A673 (cell line): ENCODE results near the gene LGR6. TPM values are rescaled to one million over a fixed set of nuclear protein-coding genes. Genes with fewer than 3 reads are reported as not detected.

Source experiments
- BruUV-seq: library from RNA; stranded (reverse); fragments of 400-500 nt; replicated peaks from 2 replicates; lab custom pipeline; 2021; lab: Mats Ljungman, UMichigan
- CTCF ChIA-PET: fragments of 300-600 bp; sonication (Branson Sonifier 250); formaldehyde crosslinking; loops from one replicate; lab custom pipeline; 2022; ENCODE audit warnings: antibody characterized with exemption; lab: Charles Lee
- POLR2A ChIA-PET: fragments of 300-600 bp; sonication (Branson Sonifier 250); formaldehyde crosslinking; loops from one replicate; lab custom pipeline; 2022; ENCODE audit warnings: antibody characterized with exemption; ENCODE audit not compliant: low non-redundant PET; lab: Charles Lee
- DNase-seq: peaks from one replicate; pipeline ENCODE4 v3.0.0-alpha.2; 2015; ENCODE audit warnings: low spot score
- H3K27ac ChIP-seq: fragments of 200-600 bp; sonication (generic); 2 replicates; pipeline ENCODE4 v1.5.1; 2016; ENCODE audit warnings: mixed run types, low read depth, mild to moderate bottlenecking, mixed read lengths, antibody characterized with exemption, low read length; ENCODE audit not compliant: poor library complexity, severe bottlenecking
- H3K27me3 ChIP-seq: fragments of 200-600 bp; sonication (generic); replicated peaks from 2 replicates; pipeline ENCODE4 v1.6.1; 2017; ENCODE audit warnings: mixed run types, low read depth, mild to moderate bottlenecking, mixed read lengths, antibody characterized with exemption, low read length; ENCODE audit not compliant: insufficient read depth, poor library complexity
- H3K36me3 ChIP-seq: fragments of 200-600 bp; sonication (generic); 2 replicates; pipeline ENCODE4 v1.6.1; 2016; ENCODE audit warnings: mixed run types, mild to moderate bottlenecking, mixed read lengths, antibody characterized with exemption, low read length; ENCODE audit not compliant: insufficient read depth, poor library complexity, severe bottlenecking
- H3K4me1 ChIP-seq: fragments of 200-600 bp; sonication (generic); 2 replicates; pipeline ENCODE4 v1.6.1; 2017; ENCODE audit warnings: mixed run types, mild to moderate bottlenecking, mixed read lengths, antibody characterized with exemption, low read length; ENCODE audit not compliant: insufficient read depth, poor library complexity, severe bottlenecking
- H3K4me3 ChIP-seq: fragments of 200-600 bp; sonication (generic); 2 replicates; pipeline ENCODE4 v1.5.1; 2016; ENCODE audit warnings: low read depth, mixed run types, mild to moderate bottlenecking, mixed read lengths, low read length; ENCODE audit not compliant: poor library complexity, severe bottlenecking
- H3K9me3 ChIP-seq: fragments of 200-600 bp; sonication (generic); 2 replicates; pipeline ENCODE4 v1.6.1; 2016; ENCODE audit warnings: mixed run types, low read depth, mild to moderate bottlenecking, mixed read lengths, antibody characterized with exemption, low read length; ENCODE audit not compliant: poor library complexity, severe bottlenecking
- CTCF ChIP-seq: fragments of 300-800, 200-600 bp; sonication (generic); conservative IDR thresholded peaks from 2 replicates; pipeline ENCODE4 v1.5.1; 2017; ENCODE audit warnings: low read depth, mild to moderate bottlenecking, antibody characterized with exemption, low read length, moderate library complexity, mixed read lengths
- EZH2 ChIP-seq: fragments of 200-600 bp; sonication (generic); IDR thresholded peaks from 2 replicates; pipeline ENCODE4 v1.6.1; 2017; ENCODE audit warnings: borderline replicate concordance, low read depth, mild to moderate bottlenecking, mixed read lengths, antibody characterized with exemption, low read length; ENCODE audit not compliant: poor library complexity, severe bottlenecking
- intact Hi-C: fragments of 100-400 bp; cut with micrococcal nuclease; formaldehyde crosslinking; loops from one replicate; pipeline ENCODE4 v1.10.0; 2022; ENCODE audit not compliant: unreplicated experiment
- total RNA-seq: library from RNA; stranded (reverse); gene quantifications from 2 replicates; pipeline ENCODE4 v1.2.3, GENCODE V29; 2021

LGR6 gene
- total RNA-seq, 1 experiment from 2014 or later: not detected

DNA sequence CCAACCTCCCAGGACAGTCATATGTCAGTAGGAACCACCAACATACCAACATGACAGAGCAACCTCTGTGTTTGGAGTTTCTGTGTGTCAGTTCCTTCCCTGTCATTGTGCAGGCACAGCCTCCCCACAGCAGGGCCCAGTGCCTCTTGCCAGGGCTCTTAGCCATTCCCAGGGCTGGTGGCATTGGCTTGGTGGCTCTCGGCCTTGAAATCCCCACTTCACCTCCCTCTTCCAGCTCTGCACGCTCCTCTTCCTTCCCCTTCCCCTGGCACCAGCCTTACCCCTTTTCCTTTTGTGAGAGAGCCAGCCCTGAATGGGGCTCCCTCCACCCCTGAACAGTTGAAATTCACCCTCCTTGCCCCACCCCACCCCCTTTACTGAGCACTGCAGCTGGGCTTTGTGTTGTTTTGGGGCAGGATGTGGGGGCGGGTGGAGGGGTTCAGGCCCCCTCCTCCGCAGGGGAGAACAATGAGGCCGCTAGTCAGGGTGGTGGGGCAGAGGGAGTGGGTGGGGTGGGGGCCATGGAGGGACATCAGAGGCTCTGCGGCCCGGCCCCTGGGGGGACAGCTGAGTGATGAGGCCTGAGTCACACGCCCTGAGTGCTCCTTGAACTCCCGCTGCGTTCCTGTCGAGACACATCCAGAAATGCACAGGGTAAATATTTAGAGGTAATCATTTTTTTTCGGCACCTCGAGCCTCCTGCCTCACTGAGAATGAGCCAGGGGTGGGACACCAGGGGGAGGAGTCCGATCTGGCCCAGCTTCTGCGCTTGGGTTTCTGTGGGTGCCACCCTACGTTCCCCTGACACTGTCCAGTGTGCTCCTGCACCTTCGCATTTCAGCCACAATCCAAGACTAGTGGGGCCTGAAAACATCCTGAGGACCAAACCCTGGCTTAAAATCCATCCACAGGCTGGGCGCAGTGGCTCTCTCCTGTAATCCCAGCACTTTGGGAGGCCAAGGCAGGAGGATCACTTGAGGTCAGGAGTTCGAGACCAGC lies 28.6 kb downstream of the LGR6 start:
- no peak overlapping the region for H3K4me3 ChIP-seq
- no peaks in the 10 kb centered on the region for H3K9me3 ChIP-seq
- intact Hi-C loops: no loop called here
- ChIA-PET CTCF (no interaction called here), POLR2A (interaction anchor here (0.5 kb wide), 1 partner anchor 8 kb away, joined by 3 read pairs; no protein-coding TSS in a partner anchor)
- H3K27ac ChIP-seq: no peak overlapping the region
- no peaks in the 10 kb centered on the region for H3K4me1 ChIP-seq
- TF ChIP-seq EZH2 (no peak), CTCF (no peak)
- no TSS peak for BruUV-seq
- H3K36me3 ChIP-seq: no peaks in the 10 kb centered on the region
- no peak for DNase-seq
- peaks cover 14% of the 10 kb centered on the region for H3K27me3 ChIP-seq

GRCh38 chr1:202223121-202223860 lies 29.7 kb downstream of the LGR6 start:
- POLR2A ChIA-PET: interaction anchor here (1.1 kb wide), 1 partner anchor 365 kb away, joined by 3 read pairs; no protein-coding TSS in a partner anchor
- intact Hi-C loops: no loop called here
- no TSS peak for BruUV-seq
- no peak overlapping the region for H3K27ac ChIP-seq
- DNase-seq: no peak
- CTCF ChIA-PET: interaction anchor here (0.7 kb wide), 1 partner anchor 17 kb away, joined by 5 read pairs; no protein-coding TSS in a partner anchor
- peaks cover 3% of the 10 kb centered on the region for H3K27me3 ChIP-seq
- TF ChIP-seq EZH2 (no peak), CTCF (no peak)
- H3K4me3 ChIP-seq: no peak overlapping the region
- H3K4me1 ChIP-seq: no peaks in the 10 kb centered on the region
- H3K9me3 ChIP-seq: no peaks in the 10 kb centered on the region
- H3K36me3 ChIP-seq: no peaks in the 10 kb centered on the region

DNA sequence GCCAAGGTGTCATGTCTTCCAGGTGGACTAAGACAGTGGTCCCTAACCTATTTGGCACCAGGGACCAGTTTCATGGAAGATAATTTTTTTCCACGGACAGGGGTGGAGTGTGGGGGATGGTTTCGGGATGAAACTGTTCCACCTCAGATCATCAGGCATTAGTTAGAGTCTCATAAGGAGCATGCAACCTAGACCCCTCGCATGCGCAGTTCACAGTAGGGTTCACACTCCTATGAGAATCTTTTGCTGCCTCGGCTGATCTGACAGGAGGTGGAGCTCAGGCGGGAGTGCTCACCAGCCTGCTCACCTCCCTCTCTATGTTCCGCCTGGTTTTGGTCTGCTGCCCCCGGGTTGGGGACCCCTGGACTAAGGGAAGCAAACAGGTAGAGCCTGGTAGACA lies 30.9 kb downstream of the LGR6 start:
- Histone ChIP-seq H3K36me3 (no peaks in the 10 kb centered on the region), H3K27me3 (no peaks in the 10 kb centered on the region), H3K4me3 (no peak overlapping the region), H3K9me3 (no peaks in the 10 kb centered on the region), H3K27ac (no peak overlapping the region), H3K4me1 (no peaks in the 10 kb centered on the region)
- no peak for DNase-seq
- ChIA-PET CTCF (no interaction called here), POLR2A (interaction anchor here (1.1 kb wide), 1 partner anchor 366 kb away, joined by 3 read pairs; no protein-coding TSS in a partner anchor)
- TF ChIP-seq EZH2 (no peak), CTCF (no peak)
- intact Hi-C loops: no loop called here
- BruUV-seq: no TSS peak
